ENCODE data around the gene VCL. TPM values are rescaled to one million over a fixed set of nuclear protein-coding genes. Genes with fewer than 3 reads are reported as not detected.

VCL gene
- total and polyA plus RNA-seq, 2 of the 8 experiments (the other 6 are each of a cell fraction or from before 2014, with no cell fraction given) = 119 to 377 TPM

GRCh38 chr10:74151879-74152722 is 154.2 kb downstream of the VCL start:
- Histone ChIP-seq H3K79me1 (ENCODE audit: low read depth, low read length) (peaks cover 2% of the 10 kb centered on the region), H3K4me1 (replicated peaks in 1 of 4; ENCODE audit: control insufficient read depth in 3 of 4, insufficient read depth in 4 of 4, low read length in 3 of 4) (peaks cover 0 to 2% (median under 1%) of the 10 kb centered on the region in 4 experiments; a peak in 3 of 7 replicates), H2BK15ac (ENCODE audit: low read length) (no peak overlapping the region), H2AK5ac (ENCODE audit: low read depth, low read length) (no peak overlapping the region), H3K56ac (replicated peaks; ENCODE audit: insufficient read length, low read depth, low read length) (peak overlapping the region; percentile 49), H3K23me2 (ENCODE audit: low read depth, low read length) (peaks cover 12% of the 10 kb centered on the region), H2BK5ac (ENCODE audit: low read depth, low read length) (peak overlapping the region; percentile 96; the same call in 1 of the 2 replicates), H3K4ac (replicated peaks; ENCODE audit: insufficient read length, low read depth, low read length) (no peak overlapping the region), H3K4me3 (ENCODE audit: extremely low read depth in 1 of 4, insufficient read depth in 2 of 4, low read depth in 3 of 4, low read length in 4 of 4) (peak overlapping the region; percentile 79 to 98 (median 94)), H3K9me3 (ENCODE audit: insufficient read depth in 2 of 2, low read depth in 1 of 2, low read length in 1 of 2) (no peaks in the 10 kb centered on the region), H3K9ac (replicated peaks in 1 of 4; ENCODE audit: extremely low read depth in 1 of 4, low read depth in 3 of 4, low read length in 3 of 4) (peak overlapping the region; percentile 83 to 94 (median 88)), H4K5ac (ENCODE audit: insufficient read length, low read depth, low read length) (no peak overlapping the region), H3K18ac (ENCODE audit: extremely low read depth, low read length) (no peak overlapping the region), H2BK12ac (ENCODE audit: low read depth, low read length) (no peak overlapping the region), H2BK120ac (replicated peaks; ENCODE audit: low read depth, low read length) (no peak overlapping the region), H3K79me2 (ENCODE audit: control insufficient read depth in 1 of 2, insufficient read depth in 2 of 2, low read length in 2 of 2) (peaks cover 3 to 74% of the 10 kb centered on the region in 2 experiments; a peak in 3 of 4 replicates), H3K27me3 (replicated peaks in 1 of 4; ENCODE audit: control insufficient read depth in 3 of 4, extremely low read depth in 1 of 4, insufficient read depth in 3 of 4, low read length in 3 of 4) (no peaks in the 10 kb centered on the region), H3K4me2 (ENCODE audit: insufficient read depth in 1 of 2, low read depth in 2 of 2, low read length in 2 of 2) (peak overlapping the region; percentile 72 to 75), H2AFZ (ENCODE audit: low read length) (0 out of 2 replicates have a peak overlapping the region, but pooled peaks have one; percentile 20), H4K8ac (ENCODE audit: extremely low read depth, insufficient read depth, low read length) (no peak overlapping the region; the same call in 1 of the 2 replicates), H3K14ac (ENCODE audit: insufficient read length) (no peak overlapping the region), H3K36me3 (ENCODE audit: control insufficient read depth in 2 of 4, insufficient read depth in 4 of 4, low read length in 3 of 4) (no peaks in the 10 kb centered on the region), H3K27ac (ENCODE audit: low read depth, low read length) (peak overlapping the region; percentile 92), H3K23ac (ENCODE audit: insufficient read length) (no peak overlapping the region), H4K20me1 (replicated peaks in 1 of 2; ENCODE audit: control insufficient read depth in 1 of 2, insufficient read depth in 2 of 2, low read length in 2 of 2) (peaks cover 0 to 4% of the 10 kb centered on the region in 2 experiments), H2BK20ac (ENCODE audit: low read length) (no peak overlapping the region), H4K91ac (replicated peaks; ENCODE audit: insufficient read length, low read length) (no peak overlapping the region)
- FAIRE-seq (no peak), DNase-seq (ENCODE audit: low read depth in 1 of 2, low spot score in 2 of 2) (no peak)
- WGBS, 2 experiments (ENCODE audit: extremely low coverage in 1 of 2, insufficient coverage in 1 of 2, insufficient read length in 1 of 2, insufficient replicate concordance in 2 of 2, low coverage in 1 of 2, low lambda C conversion rate in 2 of 2, missing lambda C conversion rate in 1 of 2) = 24% methylated on average over 5 of the region's 5 CpGs; no CpG with 5 or more reads in 1 of the 2 experiments
- POLR2A ChIA-PET (ENCODE audit: partially characterized antibody) = interaction anchor here (0.7 to 2.5 kb wide), 9 partner anchors 10 to 153 kb away, joined by 3 to 20 read pairs (median 4); no protein-coding TSS in a partner anchor
- TF ChIP-seq SRF (IDR thresholded peaks at IDR 0.05; ENCODE audit: low read depth, low read length) (peak; percentile 59; the same call in 1 of the 2 replicates), CHD2 (IDR thresholded peaks at IDR 0.05; ENCODE audit: low read length) (no peak)
- CTCF ChIA-PET (ENCODE audit: partially characterized antibody) = interaction anchor here (0.6 to 1.6 kb wide), 7 partner anchors 16 to 1070 kb away, joined by 3 to 5 read pairs (median 3); no protein-coding TSS in a partner anchor

Measured in H1 (cell line).